Tibial nerve (tissue), 3 donors: ENCODE data around the gene FBXO42.

Source experiments
- POLR2A ChIP-seq, 2 donors: fragments of 450-650 bp; IDR thresholded peaks; one replicate each; pipeline ENCODE4 v1.6.1; 2017; ENCODE audit warnings: antibody characterized with exemption in 2 of 2, mild to moderate bottlenecking in 2 of 2, moderate library complexity in 2 of 2
- TF ChIP-seq, protein P1 (sequence below), 5 experiments: fragments of 200-600 bp in 3 of 5; fragments of 450-650 bp in 2 of 5; sonication (generic) in 3 of 5; IDR thresholded peaks; one replicate each; pipeline ENCODE4 v1.5.1; 2016 to 2019; ENCODE audit warnings: antibody characterized with exemption in 5 of 5, mild to moderate bottlenecking in 3 of 5, moderate library complexity in 2 of 5

- TF ChIP-seq, protein P1, sequence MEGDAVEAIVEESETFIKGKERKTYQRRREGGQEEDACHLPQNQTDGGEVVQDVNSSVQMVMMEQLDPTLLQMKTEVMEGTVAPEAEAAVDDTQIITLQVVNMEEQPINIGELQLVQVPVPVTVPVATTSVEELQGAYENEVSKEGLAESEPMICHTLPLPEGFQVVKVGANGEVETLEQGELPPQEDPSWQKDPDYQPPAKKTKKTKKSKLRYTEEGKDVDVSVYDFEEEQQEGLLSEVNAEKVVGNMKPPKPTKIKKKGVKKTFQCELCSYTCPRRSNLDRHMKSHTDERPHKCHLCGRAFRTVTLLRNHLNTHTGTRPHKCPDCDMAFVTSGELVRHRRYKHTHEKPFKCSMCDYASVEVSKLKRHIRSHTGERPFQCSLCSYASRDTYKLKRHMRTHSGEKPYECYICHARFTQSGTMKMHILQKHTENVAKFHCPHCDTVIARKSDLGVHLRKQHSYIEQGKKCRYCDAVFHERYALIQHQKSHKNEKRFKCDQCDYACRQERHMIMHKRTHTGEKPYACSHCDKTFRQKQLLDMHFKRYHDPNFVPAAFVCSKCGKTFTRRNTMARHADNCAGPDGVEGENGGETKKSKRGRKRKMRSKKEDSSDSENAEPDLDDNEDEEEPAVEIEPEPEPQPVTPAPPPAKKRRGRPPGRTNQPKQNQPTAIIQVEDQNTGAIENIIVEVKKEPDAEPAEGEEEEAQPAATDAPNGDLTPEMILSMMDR (IDR thresholded peaks at IDR 0.05): no peak
- no peak for TF ChIP-seq POLR2A (IDR thresholded peaks at IDR 0.05)
Measured at GRCh38 chr1:16237343-16237830, 114.9 kb downstream of the FBXO42 start.
